K562 (cell line): Measurements from ENCODE around the gene SFRP5. TPM values are rescaled to one million over a fixed set of nuclear protein-coding genes. Genes with fewer than 3 reads are reported as not detected.

Experiments used
- polyA plus RNA-seq, 8 experiments: library from polyadenylated mRNA; depleted of rRNA in 4 of 8; stranded (reverse) in 5 of 8; unstranded in 3 of 8; fragments of >200 nt; fragmentation: Nextera tagmentation in 2 of 8; fragmentation: Illumina TruSeq in 1 of 8; extraction: Ambion mirVana in 2 of 8; extraction: Trizol in 1 of 8; gene quantifications; 2 replicates each; pipeline versions ENCODE4 v1.2.1 to v1.2.3, GENCODE V29; 2011 to 2014; ENCODE audit warnings: inconsistent platforms in 1 of 8, missing spikeins in 1 of 8
- total RNA-seq, 7 experiments: library from RNA; depleted of rRNA in 6 of 7; stranded (reverse); fragments of >200 nt in 6 of 7; fragmentation: Illumina TruSeq in 2 of 7; extraction: Trizol in 2 of 7; gene quantifications; 2 replicates each; pipeline versions ENCODE4 v1.2.1 to v1.2.3, GENCODE V29; 2011 to 2021; ENCODE audit warnings: low replicate concordance in 1 of 7

The SFRP5 gene
- total and polyA plus RNA-seq, 9 of the 15 experiments (the other 6 are each of a cell fraction or from before 2014, with no cell fraction given), result 0.07 to 0.29 (median 0.13) TPM; not detected in 3

Other genes starting within 250 kb of the SFRP5 start
Only the 7 nearest of the 9 such genes appear.
- not detected in 2 replicates for gene C10orf62, start 182.3 kb downstream of the SFRP5 start, total RNA-seq (2014; rRNA removed)
- not detected in 2 replicates for gene C10orf62, start 182.3 kb downstream of the SFRP5 start, total RNA-seq (2014; rRNA removed; fragmentation: Illumina TruSeq; extraction: Trizol)
- gene C10orf62, start 182.3 kb downstream of the SFRP5 start, total RNA-seq (2015; rRNA removed; fragmentation: Illumina TruSeq; extraction: Trizol), result not detected in 2 replicates
- gene C10orf62, start 182.3 kb downstream of the SFRP5 start, total RNA-seq (2021), result not detected in 2 replicates
- gene C10orf62, start 182.3 kb downstream of the SFRP5 start, polyA plus RNA-seq (2011; rRNA removed), result not detected in 2 replicates
- not detected in 2 replicates for gene C10orf62, start 182.3 kb downstream of the SFRP5 start, polyA plus RNA-seq (2014; fragmentation: Illumina TruSeq; extraction: Trizol)
- not detected for gene C10orf62, start 182.3 kb downstream of the SFRP5 start, polyA plus RNA-seq (2014; fragmentation: Nextera tagmentation; extraction: Ambion mirVana)
- not detected in 2 replicates for gene C10orf62, start 182.3 kb downstream of the SFRP5 start, polyA plus RNA-seq (2014; rRNA removed)
- gene MORN4, start 138.5 kb downstream of the SFRP5 start, total RNA-seq (2014; rRNA removed), result 8.8 and 10.9 TPM in 2 replicates
- 10.7 and 11.0 TPM in 2 replicates for gene MORN4, start 138.5 kb downstream of the SFRP5 start, total RNA-seq (2014; rRNA removed; fragmentation: Illumina TruSeq; extraction: Trizol)
- 7.1 and 8.3 TPM in 2 replicates for gene MORN4, start 138.5 kb downstream of the SFRP5 start, total RNA-seq (2015; rRNA removed; fragmentation: Illumina TruSeq; extraction: Trizol)
- 11.4 and 12.1 TPM in 2 replicates for gene MORN4, start 138.5 kb downstream of the SFRP5 start, total RNA-seq (2021)
- gene MORN4, start 138.5 kb downstream of the SFRP5 start, polyA plus RNA-seq (2011; rRNA removed), result 23.9 and 27.6 TPM in 2 replicates
- gene MORN4, start 138.5 kb downstream of the SFRP5 start, polyA plus RNA-seq (2014; fragmentation: Illumina TruSeq; extraction: Trizol), result 14.7 and 19.3 TPM in 2 replicates
- 10 to 100 TPM; 10.4 to 11.7 TPM for gene MORN4, start 138.5 kb downstream of the SFRP5 start, polyA plus RNA-seq (2014; fragmentation: Nextera tagmentation; extraction: Ambion mirVana)
- gene MORN4, start 138.5 kb downstream of the SFRP5 start, polyA plus RNA-seq (2014; rRNA removed), result 18.3 and 28.1 TPM in 2 replicates
- 16.5 and 18.2 TPM in 2 replicates for gene PI4K2A, start 131.3 kb downstream of the SFRP5 start, total RNA-seq (2014; rRNA removed)
- gene PI4K2A, start 131.3 kb downstream of the SFRP5 start, total RNA-seq (2014; rRNA removed; fragmentation: Illumina TruSeq; extraction: Trizol), result 11.1 and 11.3 TPM in 2 replicates
- 12.2 and 13.3 TPM in 2 replicates for gene PI4K2A, start 131.3 kb downstream of the SFRP5 start, total RNA-seq (2015; rRNA removed; fragmentation: Illumina TruSeq; extraction: Trizol)
- 18.6 and 20.1 TPM in 2 replicates for gene PI4K2A, start 131.3 kb downstream of the SFRP5 start, total RNA-seq (2021)
- gene PI4K2A, start 131.3 kb downstream of the SFRP5 start, polyA plus RNA-seq (2011; rRNA removed), result 24.2 and 28.4 TPM in 2 replicates
- gene PI4K2A, start 131.3 kb downstream of the SFRP5 start, polyA plus RNA-seq (2014; fragmentation: Illumina TruSeq; extraction: Trizol), result 18.9 and 20.3 TPM in 2 replicates
- gene PI4K2A, start 131.3 kb downstream of the SFRP5 start, polyA plus RNA-seq (2014; fragmentation: Nextera tagmentation; extraction: Ambion mirVana), result 1 to 10 TPM; 4.4 to 6.3 TPM
- gene PI4K2A, start 131.3 kb downstream of the SFRP5 start, polyA plus RNA-seq (2014; rRNA removed), result 16.4 and 18.9 TPM in 2 replicates
- 10.4 and 15.9 TPM in 2 replicates for gene AVPI1, start 84.8 kb downstream of the SFRP5 start, total RNA-seq (2014; rRNA removed)
- 3.8 and 4.4 TPM in 2 replicates for gene AVPI1, start 84.8 kb downstream of the SFRP5 start, total RNA-seq (2014; rRNA removed; fragmentation: Illumina TruSeq; extraction: Trizol)
- 7.4 TPM in 2 replicates for gene AVPI1, start 84.8 kb downstream of the SFRP5 start, total RNA-seq (2015; rRNA removed; fragmentation: Illumina TruSeq; extraction: Trizol)
- 9.1 and 10.8 TPM in 2 replicates for gene AVPI1, start 84.8 kb downstream of the SFRP5 start, total RNA-seq (2021)
- 7.5 and 9.9 TPM in 2 replicates for gene AVPI1, start 84.8 kb downstream of the SFRP5 start, polyA plus RNA-seq (2011; rRNA removed)
- gene AVPI1, start 84.8 kb downstream of the SFRP5 start, polyA plus RNA-seq (2014; fragmentation: Illumina TruSeq; extraction: Trizol), result 5.8 and 6.6 TPM in 2 replicates
- gene AVPI1, start 84.8 kb downstream of the SFRP5 start, polyA plus RNA-seq (2014; fragmentation: Nextera tagmentation; extraction: Ambion mirVana), result 1 to 10 TPM in 1 of 2 experiments, under 1 TPM in 1; 0.90 to 1.9 TPM
- gene AVPI1, start 84.8 kb downstream of the SFRP5 start, polyA plus RNA-seq (2014; rRNA removed), result 9.5 and 10.4 TPM in 2 replicates
- gene MARVELD1, start 58.3 kb downstream of the SFRP5 start, total RNA-seq (2014; rRNA removed), result 2.8 and 5.6 TPM in 2 replicates
- 4.2 and 5.3 TPM in 2 replicates for gene MARVELD1, start 58.3 kb downstream of the SFRP5 start, total RNA-seq (2014; rRNA removed; fragmentation: Illumina TruSeq; extraction: Trizol)
- gene MARVELD1, start 58.3 kb downstream of the SFRP5 start, total RNA-seq (2015; rRNA removed; fragmentation: Illumina TruSeq; extraction: Trizol), result 5.7 and 7.1 TPM in 2 replicates
- gene MARVELD1, start 58.3 kb downstream of the SFRP5 start, total RNA-seq (2021), result 9.8 and 9.9 TPM in 2 replicates
- 9.5 and 14.7 TPM in 2 replicates for gene MARVELD1, start 58.3 kb downstream of the SFRP5 start, polyA plus RNA-seq (2011; rRNA removed)
- gene MARVELD1, start 58.3 kb downstream of the SFRP5 start, polyA plus RNA-seq (2014; fragmentation: Illumina TruSeq; extraction: Trizol), result 8.9 and 12.5 TPM in 2 replicates
- 1 to 10 TPM; 2.7 to 3.6 TPM for gene MARVELD1, start 58.3 kb downstream of the SFRP5 start, polyA plus RNA-seq (2014; fragmentation: Nextera tagmentation; extraction: Ambion mirVana)
- 5.3 and 6.5 TPM in 2 replicates for gene MARVELD1, start 58.3 kb downstream of the SFRP5 start, polyA plus RNA-seq (2014; rRNA removed)
- 15.3 and 16.6 TPM in 2 replicates for gene ZFYVE27, start 34.9 kb downstream of the SFRP5 start, total RNA-seq (2014; rRNA removed)
- 8.8 and 12.5 TPM in 2 replicates for gene ZFYVE27, start 34.9 kb downstream of the SFRP5 start, total RNA-seq (2014; rRNA removed; fragmentation: Illumina TruSeq; extraction: Trizol)
- 13.3 and 13.9 TPM in 2 replicates for gene ZFYVE27, start 34.9 kb downstream of the SFRP5 start, total RNA-seq (2015; rRNA removed; fragmentation: Illumina TruSeq; extraction: Trizol)
- gene ZFYVE27, start 34.9 kb downstream of the SFRP5 start, total RNA-seq (2021), result 21.4 and 24.0 TPM in 2 replicates
- gene ZFYVE27, start 34.9 kb downstream of the SFRP5 start, polyA plus RNA-seq (2011; rRNA removed), result 21.4 and 22.2 TPM in 2 replicates
- gene ZFYVE27, start 34.9 kb downstream of the SFRP5 start, polyA plus RNA-seq (2014; fragmentation: Illumina TruSeq; extraction: Trizol), result 15.6 and 16.5 TPM in 2 replicates
- gene ZFYVE27, start 34.9 kb downstream of the SFRP5 start, polyA plus RNA-seq (2014; fragmentation: Nextera tagmentation; extraction: Ambion mirVana), result 1 to 10 TPM in 1 of 2 experiments, under 1 TPM in 1; 0.81 to 1.2 TPM
- gene ZFYVE27, start 34.9 kb downstream of the SFRP5 start, polyA plus RNA-seq (2014; rRNA removed), result 21.9 and 24.3 TPM in 2 replicates
- gene GOLGA7B, start 77.8 kb upstream of the SFRP5 start, total RNA-seq (2014; rRNA removed), result 0.04 TPM in 1 of 2 replicates, not detected in the other
- 0.04 and 0.06 TPM in 2 replicates for gene GOLGA7B, start 77.8 kb upstream of the SFRP5 start, total RNA-seq (2014; rRNA removed; fragmentation: Illumina TruSeq; extraction: Trizol)
- gene GOLGA7B, start 77.8 kb upstream of the SFRP5 start, total RNA-seq (2015; rRNA removed; fragmentation: Illumina TruSeq; extraction: Trizol), result 0.04 TPM in 1 of 2 replicates, not detected in the other
- 0.07 and 0.11 TPM in 2 replicates for gene GOLGA7B, start 77.8 kb upstream of the SFRP5 start, total RNA-seq (2021)
- 0.01 and 0.04 TPM in 2 replicates for gene GOLGA7B, start 77.8 kb upstream of the SFRP5 start, polyA plus RNA-seq (2011; rRNA removed)
- gene GOLGA7B, start 77.8 kb upstream of the SFRP5 start, polyA plus RNA-seq (2014; fragmentation: Illumina TruSeq; extraction: Trizol), result 0.03 and 0.06 TPM in 2 replicates
- gene GOLGA7B, start 77.8 kb upstream of the SFRP5 start, polyA plus RNA-seq (2014; fragmentation: Nextera tagmentation; extraction: Ambion mirVana), result not detected
- 0.01 and 0.03 TPM in 2 replicates for gene GOLGA7B, start 77.8 kb upstream of the SFRP5 start, polyA plus RNA-seq (2014; rRNA removed)